Panc1 (cell line): ENCODE data around the gene PGBD5. TPM values are rescaled to one million over a fixed set of nuclear protein-coding genes. Genes with fewer than 3 reads are reported as not detected.

Experiments used
- ATAC-seq: fragments of 200-7000 bp; cut with Tn5 transposase; 2 replicates; pipeline ENCODE4 v1.9.1; 2020; ENCODE audit warnings: mild to moderate bottlenecking, moderate library complexity
- BruUV-seq: library from RNA; stranded (reverse); fragments of 400-500 nt; replicated peaks from 2 replicates; lab custom pipeline; 2021; lab: Mats Ljungman, UMichigan
- CTCF ChIA-PET: fragments of 300-600 bp; sonication (Branson Sonifier 250); formaldehyde crosslinking; loops from one replicate; lab custom pipeline; 2022; ENCODE audit warnings: antibody characterized with exemption; lab: Charles Lee
- POLR2A ChIA-PET: fragments of 300-600 bp; sonication (Branson Sonifier 250); formaldehyde crosslinking; loops from one replicate; lab custom pipeline; 2022; ENCODE audit warnings: antibody characterized with exemption; lab: Charles Lee
- DNase-seq: peaks from one replicate; pipeline ENCODE4 v3.0.0-alpha.2; 2010; ENCODE audit warnings: low read depth, low spot score
- H3K27ac ChIP-seq: 2 replicates; pipeline ENCODE4 v1.5.1; 2011; ENCODE audit warnings: mild to moderate bottlenecking, low read length, inconsistent platforms
- H3K27me3 ChIP-seq: fragments of 200-500 bp; sonication (Bioruptor generic); 2 replicates; pipeline ENCODE4 v1.6.0; 2014; ENCODE audit warnings: low read length, inconsistent platforms; ENCODE audit not compliant: control insufficient read depth, insufficient read depth
- H3K36me3 ChIP-seq: fragments of 200-500 bp; sonication (Bioruptor generic); 2 replicates; pipeline ENCODE4 v1.5.1; 2014; ENCODE audit warnings: inconsistent platforms, mild to moderate bottlenecking, low read length, moderate library complexity; ENCODE audit not compliant: control insufficient read depth, insufficient read depth
- H3K4me1 ChIP-seq: 2 replicates; pipeline ENCODE4 v1.5.1; 2011; ENCODE audit warnings: inconsistent platforms, mild to moderate bottlenecking, low read length, moderate library complexity; ENCODE audit not compliant: control insufficient read depth, insufficient read depth
- H3K4me3 ChIP-seq, 2 experiments: 2 replicates each; pipeline ENCODE4 v1.5.1; 2011 to 2012; ENCODE audit warnings: low read depth in 2 of 2, low read length in 2 of 2, mild to moderate bottlenecking in 2 of 2, inconsistent platforms in 1 of 2, moderate library complexity in 1 of 2
- H3K9me3 ChIP-seq: fragments of 200-500 bp; sonication (Bioruptor generic); 2 replicates; pipeline ENCODE4 v1.5.1; 2014; ENCODE audit warnings: low read depth, mild to moderate bottlenecking, inconsistent platforms, low read length, moderate library complexity; ENCODE audit not compliant: control insufficient read depth, insufficient read depth
- POLR2AphosphoS5 ChIP-seq: IDR thresholded peaks from 2 replicates; pipeline ENCODE4 v1.6.1; 2012; ENCODE audit warnings: mild to moderate bottlenecking, low read depth, low read length, moderate library complexity
- REST ChIP-seq, 2 experiments: IDR thresholded peaks; 2 replicates each; pipeline ENCODE4 v1.6.1; 2011 to 2012; ENCODE audit warnings: low read depth in 2 of 2, control low read depth in 1 of 2, low read length in 1 of 2, mild to moderate bottlenecking in 1 of 2, moderate library complexity in 1 of 2; ENCODE audit not compliant: insufficient read depth in 1 of 2
- SIN3A ChIP-seq: IDR thresholded peaks from 2 replicates; pipeline ENCODE4 v1.6.1; 2012; ENCODE audit warnings: low read depth, mild to moderate bottlenecking, low read length, moderate library complexity, borderline replicate concordance; ENCODE audit not compliant: insufficient read depth
- in situ Hi-C: cut with HindIII; loops from 2 replicates; pipeline ENCODE4 v1.10.0; 2016; ENCODE audit warnings: low sequenced_read_pairs, low pct_unique_long_range_greater_than_20kb
- intact Hi-C: fragments of 100-400 bp; cut with micrococcal nuclease; formaldehyde crosslinking; loops from one replicate; pipeline ENCODE4 v1.10.0; 2022; ENCODE audit not compliant: unreplicated experiment
- total RNA-seq: library from RNA; stranded (reverse); gene quantifications from one replicate; pipeline ENCODE4 v1.2.1, GENCODE V29; 2021; ENCODE audit not compliant: unreplicated experiment
- TF ChIP-seq, protein P1 (sequence below): fragments of 450-650 bp; IDR thresholded peaks from 2 replicates; pipeline ENCODE4 v1.5.1; 2017; ENCODE audit warnings: mild to moderate bottlenecking

The PGBD5 gene
- total RNA-seq, 1 experiment from 2014 or later = 0.05 TPM

- intact Hi-C loops = no loop called here
- H3K36me3 ChIP-seq = 0 out of 2 replicates have a peak, but pooled peaks cover 2% of the 10 kb centered on the region
- DNase-seq (no peak), ATAC-seq (no peak)
- no peaks in the 10 kb centered on the region for H3K27me3 ChIP-seq
- no peak overlapping the region for H3K4me3 ChIP-seq
- POLR2A ChIA-PET = no interaction called here
- TF ChIP-seq, protein P1, sequence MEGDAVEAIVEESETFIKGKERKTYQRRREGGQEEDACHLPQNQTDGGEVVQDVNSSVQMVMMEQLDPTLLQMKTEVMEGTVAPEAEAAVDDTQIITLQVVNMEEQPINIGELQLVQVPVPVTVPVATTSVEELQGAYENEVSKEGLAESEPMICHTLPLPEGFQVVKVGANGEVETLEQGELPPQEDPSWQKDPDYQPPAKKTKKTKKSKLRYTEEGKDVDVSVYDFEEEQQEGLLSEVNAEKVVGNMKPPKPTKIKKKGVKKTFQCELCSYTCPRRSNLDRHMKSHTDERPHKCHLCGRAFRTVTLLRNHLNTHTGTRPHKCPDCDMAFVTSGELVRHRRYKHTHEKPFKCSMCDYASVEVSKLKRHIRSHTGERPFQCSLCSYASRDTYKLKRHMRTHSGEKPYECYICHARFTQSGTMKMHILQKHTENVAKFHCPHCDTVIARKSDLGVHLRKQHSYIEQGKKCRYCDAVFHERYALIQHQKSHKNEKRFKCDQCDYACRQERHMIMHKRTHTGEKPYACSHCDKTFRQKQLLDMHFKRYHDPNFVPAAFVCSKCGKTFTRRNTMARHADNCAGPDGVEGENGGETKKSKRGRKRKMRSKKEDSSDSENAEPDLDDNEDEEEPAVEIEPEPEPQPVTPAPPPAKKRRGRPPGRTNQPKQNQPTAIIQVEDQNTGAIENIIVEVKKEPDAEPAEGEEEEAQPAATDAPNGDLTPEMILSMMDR = no peak
- no peak for TF ChIP-seq REST (IDR thresholded peaks at IDR 0.05; ENCODE audit: insufficient read depth in 1 of 2, low read depth in 2 of 2, low read length in 1 of 2)
- H3K9me3 ChIP-seq = no peaks in the 10 kb centered on the region
- BruUV-seq = no TSS peak
- in situ Hi-C loops = no loop called here
- CTCF ChIA-PET = no interaction called here
- no peak overlapping the region for H3K27ac ChIP-seq
- H3K4me1 ChIP-seq = no peaks in the 10 kb centered on the region
Measured at GRCh38 chr1:230266456-230266855, 159.7 kb downstream of the PGBD5 start.

GRCh38 chr1:230265200-230266115 is 160.7 kb downstream of the PGBD5 start:
- Histone ChIP-seq H3K27ac (no peak overlapping the region), H3K4me3 (no peak overlapping the region), H3K4me1 (no peaks in the 10 kb centered on the region), H3K9me3 (no peaks in the 10 kb centered on the region), H3K36me3 (0 out of 2 replicates have a peak, but pooled peaks cover 2% of the 10 kb centered on the region), H3K27me3 (no peaks in the 10 kb centered on the region)
- intact Hi-C loops = no loop called here
- no TSS peak for BruUV-seq
- no peak for DNase-seq
- ATAC-seq = no peak
- ChIA-PET POLR2A (no interaction called here), CTCF (no interaction called here)
- TF ChIP-seq SIN3A (no peak), POLR2AphosphoS5 (no peak), REST (IDR thresholded peaks at IDR 0.05; ENCODE audit: insufficient read depth in 1 of 2, low read depth in 2 of 2, low read length in 1 of 2) (no peak)
- TF ChIP-seq, protein P1 = no peak
- in situ Hi-C loops = no loop called here
